ENCODE measurements around the gene INF2.
"Not testable (repeated sequence)": the region's sequence is repeated elsewhere in the genome, so short reads cannot be mapped to it uniquely, and the experiment has no call there.

INF2 gene

DNA sequence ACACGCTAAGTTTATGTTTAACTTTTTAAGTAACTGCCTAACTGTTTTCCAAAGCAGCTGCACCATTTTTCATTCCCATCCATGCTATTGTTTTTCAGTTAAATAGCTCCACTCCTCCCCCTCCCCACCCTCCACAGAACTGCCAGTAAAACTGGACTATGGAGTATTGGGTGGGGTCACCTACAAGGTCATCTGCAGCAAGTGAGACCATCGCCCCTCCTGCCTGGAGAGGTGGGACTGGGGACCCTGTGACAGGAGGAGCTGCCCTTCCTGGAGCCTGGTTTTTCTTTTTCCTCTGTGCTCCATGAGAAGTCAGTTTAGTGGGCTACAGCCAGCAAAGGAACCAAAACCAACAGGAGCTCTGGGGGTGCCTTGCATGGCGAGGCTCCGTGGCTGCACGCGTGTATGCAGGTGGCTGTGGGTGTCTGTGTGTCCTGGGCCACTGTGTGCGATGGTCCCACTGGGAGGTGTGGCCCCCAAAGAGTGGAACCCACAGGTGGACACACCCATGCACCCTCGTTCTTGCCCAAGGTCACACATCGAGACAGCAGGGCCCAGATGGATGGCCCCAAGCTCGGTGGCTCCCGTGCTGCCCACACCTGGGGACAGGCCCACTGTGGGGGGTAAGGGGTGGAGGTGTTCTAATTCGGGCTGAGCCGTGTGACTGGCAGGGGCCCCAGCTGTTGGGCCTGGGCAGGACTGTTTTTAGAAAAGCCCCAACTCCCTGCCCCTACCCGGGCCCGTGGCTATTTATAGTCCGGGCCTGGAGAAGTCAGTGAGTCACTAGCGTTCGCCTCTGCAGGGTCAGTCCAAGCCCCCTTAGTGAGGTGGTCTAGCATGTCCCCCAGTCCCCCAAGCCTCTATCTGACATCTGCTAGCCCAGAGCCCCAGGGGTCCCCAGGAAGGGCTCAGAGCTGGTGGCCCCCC, 32.4 kb downstream of the INF2 start:
- no peak for DNase-seq (ENCODE audit: low read depth)

DNA sequence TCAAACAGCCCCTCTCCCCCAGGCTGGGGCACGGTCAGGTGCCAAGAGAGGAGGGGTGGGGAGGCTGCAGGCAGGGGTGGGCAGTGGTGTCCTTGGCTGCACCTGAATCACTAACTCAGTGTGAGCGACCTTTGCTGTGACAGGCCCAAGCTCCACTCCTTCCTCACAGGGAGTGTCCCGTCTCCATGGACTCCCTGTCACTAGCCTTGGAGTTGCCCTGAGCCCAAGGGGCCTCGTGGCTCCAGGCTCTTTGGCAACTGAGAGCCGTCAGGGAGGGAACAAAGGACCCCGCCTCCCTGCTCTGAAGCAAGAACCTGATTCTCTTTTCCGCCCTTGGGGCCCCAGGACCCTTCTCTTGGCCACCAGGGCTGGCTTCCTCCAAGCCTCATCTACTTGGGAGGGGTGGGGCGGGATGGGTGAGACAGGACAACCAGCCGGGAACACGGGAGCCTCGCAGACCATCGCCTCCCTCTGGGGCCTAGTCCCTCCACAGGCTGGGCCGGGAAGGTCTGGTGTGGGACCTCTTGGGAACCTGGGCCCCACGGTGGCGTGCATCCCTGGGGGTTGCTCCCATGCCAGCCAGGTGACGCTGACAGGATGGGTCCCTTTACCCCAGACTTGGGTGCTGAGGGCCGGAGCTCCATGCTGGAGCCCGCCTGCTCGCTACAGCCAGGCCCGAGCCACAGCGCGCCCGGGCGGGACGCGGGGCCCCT, 33.7 kb downstream of the INF2 start:
- no peak for DNase-seq (ENCODE audit: low read depth)

GRCh38 chr14:104723651-104724406, 34.4 kb downstream of the INF2 start, which contains the start of gene ADSS1:
Gene ADSS1, plus strand, starts transcription at chr14:104724229. Its CDS starts 42 bp downstream, at chr14:104724271.
- peak; percentile 14 for DNase-seq (ENCODE audit: low read depth)

- no peak for DNase-seq (ENCODE audit: low read depth)
Measured at GRCh38 chr14:104724407-104724980, 35.1 kb downstream of the INF2 start.

DNA sequence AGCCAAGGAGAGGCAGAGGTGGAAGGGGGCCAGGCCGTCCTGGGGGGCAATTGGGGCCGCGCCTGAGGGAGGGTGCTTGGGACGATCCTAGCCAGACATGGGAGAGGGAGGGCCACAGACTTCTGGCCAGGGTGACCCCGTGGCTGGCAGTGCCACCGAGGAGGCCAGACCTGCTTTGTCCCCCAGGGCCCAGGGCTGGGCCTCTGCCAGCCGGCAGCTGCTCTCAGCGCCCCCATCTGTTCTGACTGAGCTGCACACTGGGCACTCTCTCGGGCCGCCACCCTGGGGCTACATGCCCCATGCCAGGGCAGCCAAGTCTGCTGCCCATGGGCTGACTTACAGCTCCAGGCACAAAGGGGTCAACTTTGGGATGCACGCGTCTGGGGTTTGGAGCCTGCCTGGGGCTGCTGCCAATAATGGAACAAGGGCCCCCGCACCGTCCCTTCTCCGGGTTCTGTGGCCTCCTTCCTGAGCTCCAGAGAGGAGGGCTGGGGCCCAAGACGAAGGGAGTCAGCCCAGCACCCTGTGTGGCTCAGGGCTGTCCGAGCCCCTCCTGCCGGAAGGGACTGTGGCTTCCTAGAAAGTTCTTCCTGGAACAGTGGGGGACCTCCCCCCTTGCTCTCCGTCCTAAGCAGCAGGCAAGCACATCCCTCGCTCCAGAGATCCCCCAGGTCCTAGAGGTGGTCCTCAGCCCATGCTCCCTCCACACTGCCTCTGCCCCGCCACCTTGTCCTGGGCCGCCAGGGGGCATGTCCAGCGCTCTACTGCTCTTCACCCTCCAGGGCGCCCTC, 35.8 kb downstream of the INF2 start:
- no peak for DNase-seq (ENCODE audit: low read depth)

DNA sequence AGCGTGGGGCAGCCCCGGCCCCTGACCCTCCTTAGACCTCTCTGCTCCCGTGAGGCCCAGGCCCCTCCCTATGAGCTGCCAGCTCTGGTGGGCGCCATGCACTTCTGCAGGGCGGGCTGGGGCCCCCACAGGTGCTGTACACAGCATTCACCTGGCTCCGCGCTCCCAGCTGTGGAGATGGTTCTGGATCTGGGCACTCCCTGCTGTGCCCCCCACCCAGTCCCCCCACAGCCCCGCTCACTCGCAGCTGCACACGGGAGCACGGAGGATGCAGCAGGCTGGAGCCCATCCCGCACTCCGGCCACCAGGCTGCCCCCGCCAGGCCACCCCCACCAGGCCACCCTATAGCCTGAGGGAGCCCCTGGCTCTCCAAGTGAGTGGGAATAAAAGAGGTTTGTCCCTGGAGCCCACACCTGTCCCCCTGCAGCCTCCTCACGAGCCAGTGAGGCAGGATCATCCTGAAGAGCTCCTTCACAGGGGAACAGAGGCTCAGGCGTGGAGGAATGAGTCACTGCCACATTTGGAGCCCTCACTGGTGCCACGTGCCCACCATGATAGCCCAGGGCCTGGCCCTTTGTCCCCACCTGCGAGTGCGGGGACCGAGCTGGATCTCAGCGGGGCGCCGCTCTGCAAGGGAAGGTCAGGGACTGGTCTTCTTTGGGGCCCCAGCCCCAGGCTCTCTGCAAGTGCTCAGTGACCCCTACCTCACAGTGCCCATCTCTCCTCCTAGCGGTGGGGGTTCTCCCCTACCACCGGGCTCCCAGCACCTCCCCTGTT, 36.5 kb downstream of the INF2 start:
- DNase-seq (ENCODE audit: low read depth), result no peak

- no peak for DNase-seq (ENCODE audit: low read depth)
Measured at GRCh38 chr14:104726600-104727451, 37.4 kb downstream of the INF2 start.

DNA sequence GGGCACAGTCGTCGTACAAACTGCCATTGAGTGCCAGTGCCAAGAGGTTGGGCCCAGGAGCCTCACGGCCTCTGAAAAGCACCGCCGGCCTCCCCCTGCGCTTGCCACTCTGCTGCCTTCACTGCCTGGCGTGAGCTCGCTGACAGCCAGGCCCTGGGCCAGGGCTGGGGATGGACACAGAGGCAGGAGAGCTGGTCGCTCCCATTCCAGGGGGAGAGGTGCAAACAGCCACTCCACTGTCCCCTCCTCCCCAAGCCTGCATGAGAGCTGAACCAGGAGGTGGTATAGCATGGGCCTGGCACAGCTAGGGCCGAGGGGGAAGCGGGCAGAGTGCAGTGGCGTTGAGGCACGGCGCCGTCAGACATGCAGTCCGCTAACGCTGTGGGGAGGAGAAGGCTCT, 39.2 kb downstream of the INF2 start:
- DNase-seq (ENCODE audit: low read depth), result no peak

DNA sequence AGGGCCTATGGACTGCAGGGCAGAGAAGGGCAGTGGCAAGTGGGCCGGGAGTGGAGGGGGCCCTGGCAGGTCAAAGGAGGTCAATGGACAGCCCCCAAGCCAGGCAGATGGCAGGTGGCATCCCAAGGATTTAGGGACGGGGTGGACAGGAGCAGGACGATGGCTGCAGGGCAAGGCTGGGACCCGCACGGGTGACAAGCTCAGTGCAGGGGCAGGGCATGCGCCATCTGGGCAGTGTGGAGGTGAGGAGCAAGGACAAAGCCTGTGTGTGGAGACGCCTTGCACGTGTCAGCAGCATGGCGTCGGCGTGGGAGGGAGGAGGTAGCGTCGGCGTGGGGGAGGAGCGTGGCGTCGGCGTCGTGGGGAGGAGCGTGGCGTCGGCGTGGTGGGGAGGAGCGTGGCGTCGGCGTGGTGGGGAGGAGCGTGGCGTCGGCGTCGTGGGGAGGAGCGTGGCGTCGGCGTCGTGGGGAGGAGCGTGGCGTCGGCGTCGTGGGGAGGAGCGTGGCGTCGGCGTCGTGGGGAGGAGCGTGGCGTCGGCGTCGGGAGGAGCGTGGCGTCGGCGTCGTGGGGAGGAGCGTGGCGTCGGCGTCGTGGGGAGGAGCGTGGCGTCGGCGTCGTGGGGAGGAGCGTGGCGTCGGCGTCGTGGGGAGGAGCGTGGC, 39.9 kb downstream of the INF2 start:
- not testable (repeated sequence) for DNase-seq (ENCODE audit: low read depth)

DNA sequence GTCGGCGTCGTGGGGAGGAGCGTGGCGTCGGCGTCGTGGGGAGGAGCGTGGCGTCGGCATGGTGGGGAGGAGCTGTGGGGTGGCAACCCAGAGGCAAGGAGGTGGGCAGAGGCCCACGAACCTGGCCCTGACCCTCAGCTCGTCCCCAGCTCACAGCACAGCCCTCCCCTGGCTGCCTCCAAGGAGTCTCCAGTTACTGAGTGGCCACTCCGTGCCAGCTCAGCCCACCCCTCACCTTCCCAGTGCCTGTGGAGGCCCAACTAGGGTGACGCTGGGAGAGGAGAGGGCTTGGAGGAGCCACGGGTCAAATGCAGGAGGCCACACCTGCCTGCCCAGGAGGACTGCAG, 40.4 kb downstream of the INF2 start:
- DNase-seq (ENCODE audit: low read depth), result no peak

- no peak for DNase-seq (ENCODE audit: low read depth)
Measured at GRCh38 chr14:104730487-104730886, 41.1 kb downstream of the INF2 start.

DNA sequence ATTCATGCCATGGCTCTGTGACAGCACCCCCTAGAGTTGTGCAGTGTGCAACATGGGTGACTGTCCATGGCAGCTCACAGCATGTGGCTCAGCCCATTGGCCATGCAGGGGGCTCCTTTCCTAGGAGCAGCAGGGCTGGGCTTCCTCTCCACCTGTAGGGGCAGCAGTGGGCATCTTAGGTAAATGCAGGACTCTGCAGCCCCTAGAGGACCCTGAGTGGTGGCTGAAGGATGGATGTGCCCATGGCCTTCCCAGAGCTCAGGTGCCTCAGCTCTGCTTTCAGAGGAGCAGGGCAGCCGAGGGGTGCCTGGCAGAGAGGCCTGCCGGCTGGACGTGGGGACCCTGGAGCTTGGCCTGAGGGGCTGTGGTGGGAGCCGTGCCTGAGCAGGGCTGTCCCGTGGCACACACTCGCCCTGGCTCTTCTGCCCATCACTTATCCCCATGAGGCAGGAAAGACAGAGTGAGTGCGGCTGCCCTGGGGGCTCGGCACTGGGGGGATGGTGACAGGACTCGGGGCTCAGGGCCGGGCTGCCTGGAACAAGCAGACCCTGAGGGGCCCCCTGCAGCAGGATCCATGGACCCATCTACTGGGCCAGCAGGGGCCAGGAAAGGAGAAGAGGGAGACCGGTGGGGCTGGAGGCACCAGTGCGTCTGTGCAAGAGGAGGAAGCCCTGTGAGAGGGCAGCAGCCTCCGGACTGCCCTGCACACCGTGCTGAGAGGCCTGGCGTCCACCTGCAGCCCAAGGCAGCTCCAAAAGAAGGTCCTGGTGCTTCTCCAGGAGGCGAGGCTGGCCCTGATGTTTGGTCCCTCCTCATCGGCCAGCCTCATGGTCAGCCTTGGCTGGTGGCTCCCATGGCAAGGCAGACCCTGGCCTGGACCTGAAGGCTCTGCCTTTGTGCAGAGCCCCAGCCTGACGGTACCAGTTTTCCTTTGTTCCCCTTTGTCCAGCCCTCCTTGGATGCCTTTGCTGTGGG, 42.2 kb downstream of the INF2 start:
- no peak for DNase-seq (ENCODE audit: low read depth)

GRCh38 chr14:104732355-104732804, 43.0 kb downstream of the INF2 start:
- no peak for DNase-seq (ENCODE audit: low read depth)

DNA sequence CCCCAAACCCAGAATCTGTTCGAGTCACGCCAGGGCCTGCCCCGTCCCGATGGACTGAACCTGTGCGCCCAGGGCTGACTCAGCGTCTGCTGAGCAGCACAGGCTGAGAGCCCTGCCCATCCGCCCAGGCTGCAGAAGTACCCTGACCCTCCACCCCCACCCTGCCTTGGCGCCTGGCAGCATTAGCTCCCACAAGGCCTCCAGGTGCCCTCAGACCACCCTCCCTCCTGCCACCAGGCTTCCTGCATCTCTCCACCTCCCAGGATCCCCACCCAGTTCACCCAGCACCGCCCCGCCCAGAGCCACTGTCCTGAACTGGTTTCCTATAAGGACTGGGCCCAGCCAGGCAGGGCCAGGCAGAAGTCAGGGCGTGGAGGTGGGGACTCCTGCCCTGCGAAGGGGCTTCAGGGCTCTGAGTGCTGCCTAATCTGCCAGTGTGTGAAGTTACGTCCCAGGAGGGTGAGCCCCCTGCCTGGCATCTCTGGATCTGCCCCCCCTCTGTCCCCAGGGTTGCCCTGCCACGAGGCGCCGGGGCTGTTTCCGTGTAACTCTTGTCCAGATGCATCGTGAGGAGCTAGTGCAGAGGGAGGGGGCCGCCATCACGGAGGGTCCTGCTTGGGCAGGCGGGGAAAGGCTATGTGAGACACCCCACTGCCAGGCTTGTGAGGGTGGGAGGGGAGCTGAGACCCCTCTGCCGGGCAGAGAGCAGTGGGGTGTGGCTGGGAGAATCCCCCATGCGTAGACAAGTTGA, 43.7 kb downstream of the INF2 start:
- DNase-seq (ENCODE audit: low read depth), result no peak

- DNase-seq (ENCODE audit: low read depth), result no peak
Measured at GRCh38 chr14:104734051-104734587, 44.7 kb downstream of the INF2 start.

- no peak for DNase-seq (ENCODE audit: low read depth)
Measured at GRCh38 chr14:104734601-104734990, 45.2 kb downstream of the INF2 start.

Measured in stimulated activated CD8-positive, alpha-beta memory T cell treated with anti-CD3 and anti-CD28 coated beads, Interleukin-15, amount 100 ng/mL, for 1 hour (primary cell).